ENCODE measurements around the gene SEC16A. TPM values are rescaled to one million over a fixed set of nuclear protein-coding genes. Genes with fewer than 3 reads are reported as not detected.

Gene SEC16A, protein sequence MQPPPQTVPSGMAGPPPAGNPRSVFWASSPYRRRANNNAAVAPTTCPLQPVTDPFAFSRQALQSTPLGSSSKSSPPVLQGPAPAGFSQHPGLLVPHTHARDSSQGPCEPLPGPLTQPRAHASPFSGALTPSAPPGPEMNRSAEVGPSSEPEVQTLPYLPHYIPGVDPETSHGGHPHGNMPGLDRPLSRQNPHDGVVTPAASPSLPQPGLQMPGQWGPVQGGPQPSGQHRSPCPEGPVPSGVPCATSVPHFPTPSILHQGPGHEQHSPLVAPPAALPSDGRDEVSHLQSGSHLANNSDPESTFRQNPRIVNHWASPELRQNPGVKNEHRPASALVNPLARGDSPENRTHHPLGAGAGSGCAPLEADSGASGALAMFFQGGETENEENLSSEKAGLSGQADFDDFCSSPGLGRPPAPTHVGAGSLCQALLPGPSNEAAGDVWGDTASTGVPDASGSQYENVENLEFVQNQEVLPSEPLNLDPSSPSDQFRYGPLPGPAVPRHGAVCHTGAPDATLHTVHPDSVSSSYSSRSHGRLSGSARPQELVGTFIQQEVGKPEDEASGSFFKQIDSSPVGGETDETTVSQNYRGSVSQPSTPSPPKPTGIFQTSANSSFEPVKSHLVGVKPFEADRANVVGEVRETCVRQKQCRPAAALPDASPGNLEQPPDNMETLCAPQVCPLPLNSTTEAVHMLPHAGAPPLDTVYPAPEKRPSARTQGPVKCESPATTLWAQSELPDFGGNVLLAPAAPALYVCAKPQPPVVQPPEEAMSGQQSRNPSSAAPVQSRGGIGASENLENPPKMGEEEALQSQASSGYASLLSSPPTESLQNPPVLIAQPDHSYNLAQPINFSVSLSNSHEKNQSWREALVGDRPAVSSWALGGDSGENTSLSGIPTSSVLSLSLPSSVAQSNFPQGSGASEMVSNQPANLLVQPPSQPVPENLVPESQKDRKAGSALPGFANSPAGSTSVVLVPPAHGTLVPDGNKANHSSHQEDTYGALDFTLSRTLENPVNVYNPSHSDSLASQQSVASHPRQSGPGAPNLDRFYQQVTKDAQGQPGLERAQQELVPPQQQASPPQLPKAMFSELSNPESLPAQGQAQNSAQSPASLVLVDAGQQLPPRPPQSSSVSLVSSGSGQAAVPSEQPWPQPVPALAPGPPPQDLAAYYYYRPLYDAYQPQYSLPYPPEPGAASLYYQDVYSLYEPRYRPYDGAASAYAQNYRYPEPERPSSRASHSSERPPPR (N-terminal part only)
- 22.3 TPM for total RNA-seq
- long read RNA-seq, partial matches to known transcripts: 1 of 3 reads
- long read RNA-seq, other reads (novel, unspliced or antisense): 2 of 3 reads

- ATAC-seq: peak; percentile 89
- intact Hi-C loops (cut with DNase I): loop anchor here (1.0 kb wide), 1 partner anchor 120 kb away; the partner anchor contains the start of gene DNLZ
Observed at GRCh38 chr9:136482793-136483588, at the start of gene SEC16A. SEC16A (minus strand) TSS chr9:136483040; CDS start chr9:136477615, 5,425 bp downstream.

GRCh38 chr9:136531904-136532798 is 49.3 kb upstream of the SEC16A start:
- ATAC-seq (no peak), DNase-seq (ENCODE audit: missing footprints) (no peak)
- intact Hi-C loops (cut with DNase I): loop anchor here (5.0 kb wide), 1 partner anchor 40 kb away; no protein-coding TSS in a partner anchor

More at GRCh38 chr9:136482793-136483588, at the start of gene SEC16A:
- peak; percentile 100 for DNase-seq (ENCODE audit: missing footprints)

DNA sequence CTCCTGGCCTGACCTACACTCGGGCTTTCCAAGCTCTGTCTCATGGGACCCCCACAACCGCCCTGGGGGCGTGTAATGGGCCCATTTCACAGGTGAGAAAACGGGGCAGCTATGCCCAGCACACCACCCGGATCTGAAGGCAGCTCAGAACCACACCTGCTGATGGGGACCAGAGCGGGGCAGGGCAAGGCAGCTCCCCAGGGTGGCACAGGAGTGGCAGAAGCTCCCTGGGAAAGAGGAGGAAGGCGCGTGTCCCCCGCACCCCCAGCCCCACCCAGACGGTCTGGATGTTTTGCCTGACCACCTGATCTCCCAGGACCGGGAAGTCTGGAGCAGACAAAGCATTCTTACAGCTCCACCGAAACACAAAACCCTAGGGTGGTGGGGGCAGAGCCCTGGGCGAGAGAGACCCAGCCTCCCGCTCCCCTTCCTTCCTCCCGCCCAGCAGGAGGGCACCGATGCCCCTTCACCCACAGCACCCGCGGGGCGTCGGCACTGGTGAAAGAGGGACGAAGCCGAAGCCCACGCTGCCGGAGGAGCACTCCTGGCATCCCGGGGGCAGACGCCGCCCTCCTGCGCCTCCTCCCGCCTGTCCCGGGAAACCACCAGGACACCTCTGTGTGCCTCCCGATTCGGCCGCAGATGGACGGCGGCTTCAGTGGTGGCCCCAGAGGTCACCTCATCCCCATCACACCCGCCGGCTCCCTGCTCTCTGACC is 48.5 kb upstream of the SEC16A start:
- intact Hi-C loops (cut with DNase I): loop anchor here (5.0 kb wide), 1 partner anchor 39 kb away; no protein-coding TSS in a partner anchor
- ATAC-seq: no peak

DNA sequence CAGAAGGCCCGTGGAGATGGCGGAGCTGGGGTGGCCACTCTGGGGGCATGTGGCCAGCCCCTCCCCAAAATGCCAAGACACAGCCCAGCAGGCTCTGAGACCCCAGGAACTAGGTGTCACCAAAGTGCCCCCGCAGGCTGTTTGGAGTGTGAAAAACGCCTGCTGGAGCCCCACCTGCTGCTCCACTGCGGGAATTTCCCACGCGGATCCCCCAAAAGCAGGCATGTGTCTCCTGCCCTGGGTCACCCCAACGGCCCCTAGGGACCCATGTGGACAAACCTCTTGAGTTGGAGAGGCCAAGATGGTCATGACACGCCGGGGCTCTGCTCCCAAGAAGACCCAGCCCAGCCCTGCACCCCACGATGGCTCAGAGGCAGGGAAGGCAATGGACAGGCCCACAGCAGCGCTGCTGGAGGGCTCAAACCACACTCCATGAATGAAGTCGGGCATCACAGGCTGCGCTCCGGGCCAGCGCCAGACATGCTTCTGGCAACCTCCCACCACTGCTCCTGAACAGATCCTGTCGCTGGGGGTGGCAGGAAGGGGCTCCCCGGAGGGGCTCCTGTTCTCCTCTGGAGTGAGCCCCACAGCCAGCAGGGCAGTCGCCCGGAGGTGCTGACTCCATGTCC is 47.7 kb upstream of the SEC16A start:
- ATAC-seq (no peak), DNase-seq (ENCODE audit: missing footprints) (no peak)
- intact Hi-C loops (cut with DNase I): loop anchor here (5.0 kb wide), 1 partner anchor 38 kb away; no protein-coding TSS in a partner anchor

More for the DNA sequence above, 48.5 kb upstream of the SEC16A start:
- no peak for DNase-seq (ENCODE audit: missing footprints)

DNA sequence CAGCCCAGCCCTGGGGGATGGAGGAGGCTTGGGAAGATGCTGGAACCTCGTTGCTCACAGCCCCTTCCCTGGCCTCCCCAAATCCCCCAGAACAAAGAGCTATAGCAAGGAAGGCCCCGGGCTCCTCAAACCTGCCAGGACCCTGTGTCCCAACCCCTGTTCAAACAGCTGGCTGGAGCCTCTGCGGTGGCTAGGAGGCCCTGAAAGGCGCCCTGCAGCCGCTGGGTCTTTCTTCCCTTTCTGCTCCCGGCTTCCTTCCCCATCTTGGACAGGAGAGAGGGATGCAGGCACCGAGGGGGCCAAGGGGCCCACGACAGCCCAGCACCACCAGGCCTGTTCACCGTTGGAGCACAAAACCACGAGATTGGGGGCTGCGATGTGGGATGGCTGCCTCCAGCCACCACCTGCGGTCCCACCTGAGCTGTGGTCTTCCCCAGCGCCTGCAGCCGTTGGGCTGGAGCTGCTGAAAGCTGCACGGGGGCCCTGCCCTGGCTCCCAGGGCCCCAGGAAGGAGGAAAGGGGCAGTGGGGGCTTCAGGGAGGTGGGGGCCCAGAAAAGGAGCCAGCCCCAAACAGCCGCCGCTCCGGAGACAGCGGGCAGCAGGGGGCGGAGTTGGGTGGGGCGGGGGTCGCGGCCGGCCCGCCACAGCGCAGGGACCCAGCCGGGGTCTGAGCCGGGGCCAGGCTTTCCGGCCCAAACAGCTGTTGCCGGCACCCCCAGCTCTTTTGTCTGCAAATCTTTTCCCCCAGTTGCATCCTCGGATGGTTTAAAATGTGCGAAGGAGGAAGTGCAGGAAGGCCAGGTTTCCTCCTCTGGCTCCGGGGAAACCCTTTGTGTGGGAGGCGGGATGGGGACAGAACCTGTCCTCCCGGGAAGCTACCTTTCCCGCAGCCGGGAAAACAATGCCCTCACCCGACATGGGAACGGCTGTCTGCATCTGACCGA is 46.9 kb upstream of the SEC16A start:
- no peak for DNase-seq (ENCODE audit: missing footprints)
- intact Hi-C loops (cut with DNase I): loop anchor here (5.0 kb wide), 1 partner anchor 37 kb away; no protein-coding TSS in a partner anchor
- no peak for ATAC-seq

DNA sequence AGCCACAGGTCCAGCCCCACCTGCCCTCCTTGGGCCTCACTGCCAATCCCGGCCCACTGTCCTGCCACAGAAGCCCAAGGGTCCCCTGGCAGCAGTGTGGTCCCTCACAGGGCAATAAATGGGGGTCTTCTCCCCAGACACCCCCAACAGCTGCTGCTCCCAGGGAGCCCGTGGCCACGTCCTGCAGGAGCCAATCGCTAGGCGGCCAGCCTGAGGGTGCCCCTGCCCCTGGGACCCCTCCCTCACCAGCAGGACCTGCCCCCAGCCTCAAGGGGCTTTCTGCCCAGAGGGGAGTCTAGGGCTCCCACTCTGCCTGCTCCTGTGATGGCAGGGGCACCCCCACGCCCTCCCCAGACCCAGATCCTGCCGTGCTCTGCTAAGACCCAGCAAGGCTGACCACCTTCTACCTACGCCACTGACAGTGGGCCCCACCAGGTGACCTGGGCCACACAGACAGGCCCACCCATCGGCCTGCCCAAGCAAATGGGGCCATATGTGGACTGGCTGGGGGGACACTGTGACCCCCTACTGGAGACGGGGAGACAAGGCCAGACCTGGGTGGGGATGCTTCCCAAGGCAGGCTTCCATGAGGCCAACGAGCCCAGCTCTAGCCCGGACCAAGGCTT is 46.0 kb upstream of the SEC16A start:
- ATAC-seq (no peak), DNase-seq (ENCODE audit: missing footprints) (no peak)
- intact Hi-C loops (cut with DNase I): no loop called here

DNA sequence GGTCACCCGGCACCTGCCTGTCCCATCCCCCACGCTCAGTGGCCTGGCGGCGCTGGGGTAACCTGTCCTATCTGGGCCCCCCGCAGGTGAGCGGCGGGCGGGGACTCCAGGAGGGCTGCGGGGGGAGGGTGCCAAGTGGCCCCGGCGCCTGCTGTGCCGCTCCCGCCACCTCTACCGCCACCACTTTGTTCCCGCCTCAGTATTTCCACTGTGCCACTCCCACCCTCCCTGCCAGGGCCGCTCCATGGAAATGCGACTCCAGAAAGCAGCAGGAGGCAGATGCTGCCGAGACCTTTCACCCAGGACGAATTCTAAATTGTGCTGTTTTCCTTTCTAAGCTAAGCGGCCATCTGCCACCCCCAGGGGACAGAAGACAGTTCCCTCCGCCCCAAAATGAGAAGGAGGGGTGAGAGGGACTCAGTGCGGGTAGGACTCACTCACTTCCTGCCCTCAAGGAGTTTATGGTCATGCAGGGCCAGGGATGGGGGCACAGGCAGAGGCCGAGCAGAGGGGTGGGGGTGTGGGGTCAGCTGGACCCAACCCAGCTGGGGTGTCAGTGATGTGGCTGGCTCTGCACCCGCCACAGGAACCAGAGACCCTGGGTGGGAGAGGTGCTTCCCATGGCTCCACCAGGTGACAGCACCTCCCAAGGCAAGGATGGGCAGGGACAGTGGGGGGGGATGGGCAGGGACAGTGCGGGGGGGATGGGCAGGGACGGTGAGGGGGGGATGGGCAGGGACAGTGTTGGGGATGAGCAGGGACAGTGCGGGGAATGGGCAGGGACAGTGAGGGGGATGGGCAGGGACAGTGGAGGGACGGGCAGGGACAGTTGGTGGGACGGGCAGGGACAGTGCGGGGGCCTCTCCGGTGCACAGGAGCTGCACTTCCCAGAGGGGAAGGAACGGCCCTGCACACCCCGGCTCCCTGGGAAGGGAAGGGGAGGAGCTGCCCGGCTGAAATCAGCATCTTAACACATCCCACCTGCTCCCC is 45.2 kb upstream of the SEC16A start:
- intact Hi-C loops (cut with DNase I): no loop called here
- ATAC-seq: no peak
- peak; percentile 51 for DNase-seq (ENCODE audit: missing footprints)

- ATAC-seq (no peak), DNase-seq (ENCODE audit: missing footprints) (no peak)
- intact Hi-C loops (cut with DNase I): no loop called here
Observed at GRCh38 chr9:136527131-136527530, 44.3 kb upstream of the SEC16A start.

DNA sequence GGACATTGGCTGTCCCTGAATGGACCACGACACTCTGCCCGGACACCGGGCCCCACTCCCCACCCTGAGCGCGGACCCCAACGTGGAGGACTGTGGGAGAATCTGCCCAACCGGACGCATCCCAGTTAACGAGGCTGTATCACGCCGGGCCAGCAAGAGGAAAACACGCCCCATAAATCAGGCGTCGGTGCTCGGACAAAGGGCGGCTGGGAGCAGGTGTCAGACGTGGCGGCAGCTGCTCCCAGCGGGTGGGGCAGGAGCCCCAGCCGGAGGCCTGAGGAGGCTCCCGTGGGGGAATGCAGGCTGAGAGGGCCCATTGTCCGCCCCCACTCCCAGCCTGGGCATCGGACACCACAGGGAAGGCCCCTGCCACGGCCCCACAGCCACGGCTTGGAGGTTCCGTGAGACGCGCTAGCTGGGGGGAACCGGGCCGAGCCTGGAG is 43.8 kb upstream of the SEC16A start:
- intact Hi-C loops (cut with DNase I): no loop called here
- no peak for ATAC-seq
- DNase-seq (ENCODE audit: missing footprints): no peak

DNA sequence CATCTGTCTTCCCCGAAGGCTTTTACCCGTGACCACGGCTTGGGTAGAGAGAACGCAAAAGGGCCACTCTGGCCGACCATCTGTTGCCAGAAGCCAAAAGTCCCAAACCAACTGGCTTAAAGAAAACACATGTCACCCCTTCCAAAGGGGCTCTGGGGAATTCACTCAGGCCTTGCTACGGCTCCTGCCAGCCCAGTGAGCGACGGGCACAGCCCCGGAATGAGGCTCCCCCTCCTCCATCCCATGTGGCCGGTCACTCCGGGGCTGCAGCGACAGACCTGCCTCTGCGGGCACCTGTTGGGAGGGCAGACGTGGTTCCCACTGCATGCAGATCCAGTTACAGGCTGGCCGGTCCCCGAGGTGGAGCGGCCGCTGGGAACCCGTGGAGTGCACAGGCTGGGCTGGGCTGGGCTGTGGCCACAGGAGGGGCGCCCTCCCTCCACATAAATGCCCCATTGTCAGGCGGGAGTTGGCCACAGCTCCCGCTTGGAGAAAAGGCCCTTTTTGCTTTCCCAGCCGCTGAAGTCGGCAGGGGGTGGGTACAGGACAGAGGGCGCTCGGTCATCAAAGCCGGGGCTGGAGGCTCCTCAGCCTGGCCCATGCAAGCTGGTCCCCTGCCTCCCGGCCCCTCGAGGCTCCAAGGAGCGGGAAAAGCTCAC is 43.1 kb upstream of the SEC16A start:
- peak; percentile 8 for ATAC-seq

GRCh38 chr9:136525207-136525606 is 42.4 kb upstream of the SEC16A start:
- ATAC-seq (no peak), DNase-seq (ENCODE audit: missing footprints) (no peak)
- intact Hi-C loops (cut with DNase I): no loop called here

More for the DNA sequence above, 43.1 kb upstream of the SEC16A start:
- DNase-seq (ENCODE audit: missing footprints): no peak
- intact Hi-C loops (cut with DNase I): no loop called here
